ENCODE data around the gene PCDH9.

Gene PCDH9

DNA sequence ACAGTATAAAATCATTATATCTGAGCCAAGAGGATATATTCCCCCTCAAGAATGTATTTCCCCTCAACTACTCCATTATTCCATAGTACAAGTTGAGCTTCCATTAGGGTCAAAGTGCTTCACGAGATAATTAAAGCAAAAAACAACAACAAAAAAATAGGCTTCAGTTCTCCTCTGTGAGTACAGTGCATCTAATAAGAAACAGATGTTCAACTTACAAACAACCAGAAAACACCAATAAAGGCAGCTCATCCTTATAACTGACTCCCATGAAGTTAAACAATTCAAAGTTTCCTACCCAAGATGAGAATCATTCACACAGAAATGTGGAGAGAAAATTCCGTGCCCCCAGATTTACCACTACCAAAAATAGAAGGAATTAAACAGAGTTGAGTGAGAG, 854.4 kb downstream of the PCDH9 start:
- DNase-seq: no peak

- no peak for DNase-seq
These were observed 860.5 kb downstream of the PCDH9 start for GRCh38 chr13:66369666-66370065.

GRCh38 chr13:66367356-66367755, 862.8 kb downstream of the PCDH9 start:
- no peak for DNase-seq

GRCh38 chr13:66365101-66365500, 865.0 kb downstream of the PCDH9 start:
- DNase-seq: no peak

DNA sequence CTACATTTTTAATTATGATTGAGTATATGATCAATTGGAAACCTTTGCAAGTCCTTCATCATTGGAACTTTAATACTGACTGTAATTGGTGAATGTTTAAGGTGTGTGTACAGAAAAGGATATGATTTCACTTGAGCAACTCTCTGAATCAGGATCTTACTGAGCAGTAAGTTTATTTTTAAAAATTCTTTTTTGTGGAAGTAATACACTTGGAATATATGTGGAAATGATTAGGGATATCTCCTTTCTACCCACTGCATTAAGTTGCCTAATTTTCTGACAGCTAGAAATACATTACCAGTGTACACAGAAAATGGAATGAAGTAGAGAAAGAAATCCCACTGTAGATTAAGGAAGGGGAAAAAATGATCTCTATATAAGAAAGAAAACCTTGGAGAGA, 865.8 kb downstream of the PCDH9 start:
- DNase-seq: no peak

- DNase-seq: no peak
These were observed 867.7 kb downstream of the PCDH9 start for GRCh38 chr13:66362485-66362884.

DNA sequence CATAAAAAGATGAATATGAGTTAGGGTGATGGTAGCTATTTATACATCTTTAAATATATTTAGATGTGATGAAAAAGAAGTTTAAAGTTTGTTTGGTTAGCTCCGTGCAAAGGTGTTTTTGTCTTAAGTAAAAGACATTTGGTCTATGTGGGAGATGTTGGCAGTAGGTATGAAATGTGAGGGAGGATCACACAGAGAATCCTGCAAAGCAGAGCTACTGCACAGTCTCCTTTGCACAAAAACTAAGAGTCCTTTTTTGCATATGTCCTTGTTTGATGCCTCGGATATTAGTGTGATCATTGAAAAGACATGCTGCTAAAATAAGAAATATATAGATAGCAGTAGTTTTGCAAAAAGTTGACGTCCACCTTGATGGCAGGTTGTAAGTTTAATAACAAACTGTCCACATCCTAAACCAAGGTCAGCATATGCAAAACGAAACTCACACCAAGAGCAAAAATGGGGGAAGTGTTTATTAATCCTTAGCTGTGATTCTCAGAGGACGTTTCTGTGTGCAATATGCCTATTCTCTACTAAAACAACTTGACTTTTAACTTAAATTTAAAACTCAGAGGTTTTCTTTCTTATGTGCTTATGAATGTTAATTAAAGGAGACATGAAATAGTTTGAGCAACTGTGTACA, 870.1 kb downstream of the PCDH9 start:
- DNase-seq: no peak

- no peak for DNase-seq
These were observed 870.7 kb downstream of the PCDH9 start for GRCh38 chr13:66359393-66359792.

DNA sequence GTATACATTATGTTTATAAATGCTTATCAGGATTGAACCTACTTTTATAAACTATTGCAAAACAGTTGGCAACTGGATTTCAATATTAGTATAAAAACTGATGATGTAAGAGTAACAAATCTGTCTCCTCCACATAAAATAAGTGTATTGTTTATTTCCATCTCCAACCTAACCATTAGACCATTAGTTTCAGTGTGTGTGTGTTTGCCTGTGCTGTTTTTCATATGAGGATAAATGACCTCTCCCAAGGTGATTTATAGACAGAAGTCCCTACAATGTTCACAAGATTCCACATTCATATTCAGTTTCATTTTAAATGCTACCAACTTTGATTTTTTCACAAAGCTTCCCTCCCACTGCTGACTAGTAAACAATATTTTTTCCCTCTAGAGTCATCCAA, 871.6 kb downstream of the PCDH9 start:
- DNase-seq: no peak

GRCh38 chr13:66357463-66357862, 872.7 kb downstream of the PCDH9 start:
- no peak for DNase-seq

DNA sequence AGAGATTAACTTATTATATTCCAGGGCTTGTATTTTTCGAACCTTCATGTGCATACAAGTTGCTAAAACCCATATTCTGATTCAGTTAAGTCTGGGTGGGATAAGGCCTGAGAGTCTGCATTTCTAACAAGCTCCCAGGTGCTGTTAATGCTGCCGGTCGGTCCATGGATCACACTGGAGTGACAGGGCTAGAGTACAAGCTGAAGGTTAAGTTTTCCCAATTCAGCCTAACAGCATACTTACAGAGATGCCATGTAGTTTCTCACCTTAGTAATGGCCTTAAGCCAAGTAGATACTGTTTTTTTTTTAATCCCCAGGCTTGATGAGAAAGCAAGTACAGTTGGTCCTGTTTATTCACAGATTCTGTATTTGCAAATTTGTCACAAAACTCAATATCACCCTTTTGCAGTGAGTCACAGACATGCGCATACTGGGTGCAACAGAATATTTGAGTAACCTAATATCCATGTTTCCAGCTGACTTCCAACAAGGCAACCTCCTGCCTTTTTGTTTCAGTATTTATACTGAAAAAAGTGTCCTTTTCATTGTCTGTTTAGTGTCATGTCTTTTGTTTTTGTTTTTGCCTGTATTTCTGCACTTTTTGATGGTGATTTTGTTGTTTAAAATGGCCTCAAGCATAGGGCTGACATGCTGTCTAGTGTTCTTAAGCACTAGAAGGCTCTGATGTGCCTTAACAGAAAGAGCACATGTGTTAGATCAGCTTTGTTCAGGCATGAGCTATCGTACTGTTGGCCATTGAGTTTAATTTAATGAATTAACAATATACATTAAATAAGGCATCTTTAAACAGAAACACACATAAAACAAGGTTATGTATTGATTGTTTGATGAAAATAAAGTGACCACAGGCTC, 875.0 kb downstream of the PCDH9 start:
- DNase-seq: no peak

DNA sequence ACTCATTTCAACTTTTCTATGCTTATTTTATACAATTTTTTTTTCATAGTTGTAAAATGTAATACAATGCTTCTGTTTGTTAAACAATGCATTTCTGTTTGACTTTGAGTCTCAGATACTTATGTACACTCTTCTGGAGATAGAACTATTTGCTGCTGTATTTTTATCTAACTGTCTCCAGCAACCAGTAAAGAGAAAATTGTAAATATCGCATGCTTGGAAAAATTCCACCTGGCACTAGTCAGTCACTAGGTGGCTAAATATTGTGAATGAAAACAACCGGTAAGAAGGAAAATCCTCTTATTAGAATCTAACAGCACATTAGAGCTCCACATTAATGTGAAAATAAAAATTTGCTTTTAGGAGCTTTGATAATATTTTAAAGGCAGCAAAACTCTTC, 876.5 kb downstream of the PCDH9 start:
- DNase-seq: no peak

DNA sequence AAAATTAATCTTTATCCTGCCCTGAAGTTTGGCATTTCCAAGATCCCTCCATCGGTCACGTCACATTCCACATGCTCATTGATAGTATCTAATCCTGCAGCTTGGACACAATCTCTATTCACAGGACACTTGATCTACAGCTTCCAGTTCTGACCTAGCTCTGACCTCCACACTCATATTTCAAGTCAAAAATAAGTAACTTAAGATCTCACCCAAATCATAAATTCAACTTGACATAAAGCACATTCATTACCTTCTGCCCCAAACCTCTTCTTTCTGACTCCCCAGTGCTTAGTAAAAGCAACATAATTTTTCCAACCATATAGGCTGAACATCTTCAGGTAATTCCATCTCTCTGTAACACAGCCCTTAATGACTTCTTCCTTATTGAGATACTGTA, 880.2 kb downstream of the PCDH9 start:
- no peak for DNase-seq

DNA sequence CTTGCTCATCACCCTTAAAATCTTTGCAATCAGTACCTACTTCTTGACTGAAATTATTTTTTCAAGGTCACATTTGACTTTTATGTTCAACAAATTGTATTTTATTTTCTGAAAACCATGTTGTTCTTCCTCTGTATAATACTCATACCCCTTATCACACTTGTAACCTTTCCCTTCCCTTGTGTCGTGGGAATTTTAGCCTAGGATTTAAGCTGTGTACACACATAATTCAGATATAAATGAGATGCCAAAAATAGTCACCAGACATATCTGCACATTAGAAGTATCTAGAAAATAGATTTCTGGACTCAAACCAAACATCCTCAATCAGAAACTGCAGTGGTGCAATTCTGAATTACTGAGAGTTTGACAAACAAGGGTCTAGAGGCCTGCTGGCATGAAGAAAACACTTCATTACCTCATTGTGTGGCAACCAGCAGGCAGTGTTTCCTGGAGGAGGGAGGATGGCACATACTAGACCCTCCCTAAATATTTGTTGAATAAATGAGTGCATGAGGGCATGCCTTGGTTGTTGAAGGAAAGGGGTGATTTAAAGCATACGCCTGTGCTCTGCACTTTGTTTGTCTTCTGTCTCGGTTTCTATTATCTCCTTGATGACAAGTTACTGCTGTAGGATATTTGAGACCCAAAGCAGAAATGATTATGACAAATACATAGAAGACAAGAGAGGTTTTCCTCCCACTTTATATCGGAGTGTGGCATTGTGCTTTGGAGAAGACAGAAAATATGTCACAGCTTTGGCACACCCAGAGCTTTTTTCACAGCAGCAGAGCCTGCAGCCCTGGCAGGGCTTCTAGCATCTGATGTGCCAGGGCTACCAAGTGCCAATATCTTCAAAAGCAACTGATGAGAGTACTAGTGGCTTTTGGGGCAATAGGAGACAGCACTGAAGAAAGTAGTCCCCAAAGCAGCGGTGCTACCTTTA, 881.1 kb downstream of the PCDH9 start:
- DNase-seq: no peak

DNA sequence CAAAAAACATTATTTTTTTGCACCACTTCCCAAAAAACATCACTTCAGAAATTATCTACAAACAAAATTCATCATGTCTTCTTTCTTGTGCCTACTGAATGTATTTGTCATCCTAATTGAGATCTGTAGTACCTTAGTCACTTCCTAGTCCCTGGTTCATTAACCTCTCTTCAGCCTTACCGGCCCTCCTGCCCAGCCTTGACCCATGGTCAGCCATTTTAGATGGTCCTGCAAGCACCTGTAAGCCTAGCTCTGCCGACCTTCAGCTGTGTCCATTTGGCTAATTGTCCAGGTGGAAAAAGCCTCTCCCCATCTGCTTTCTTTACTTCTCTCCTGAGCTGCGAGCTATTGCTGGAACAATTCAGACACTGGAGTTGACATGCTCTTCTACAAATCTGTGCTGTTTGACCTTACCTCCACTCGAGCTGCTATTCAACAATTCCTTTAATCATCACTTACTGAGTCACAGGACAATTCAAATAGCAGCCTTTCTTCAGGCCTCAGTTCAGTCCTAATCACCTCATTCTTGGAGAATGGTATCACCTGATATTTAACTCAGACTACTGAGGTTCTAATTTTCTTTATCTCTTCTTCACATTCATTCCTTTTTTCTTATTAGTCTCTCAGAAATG, 882.5 kb downstream of the PCDH9 start:
- no peak for DNase-seq

- DNase-seq: no peak
These were observed 884.2 kb downstream of the PCDH9 start for GRCh38 chr13:66345971-66346370.

DNA sequence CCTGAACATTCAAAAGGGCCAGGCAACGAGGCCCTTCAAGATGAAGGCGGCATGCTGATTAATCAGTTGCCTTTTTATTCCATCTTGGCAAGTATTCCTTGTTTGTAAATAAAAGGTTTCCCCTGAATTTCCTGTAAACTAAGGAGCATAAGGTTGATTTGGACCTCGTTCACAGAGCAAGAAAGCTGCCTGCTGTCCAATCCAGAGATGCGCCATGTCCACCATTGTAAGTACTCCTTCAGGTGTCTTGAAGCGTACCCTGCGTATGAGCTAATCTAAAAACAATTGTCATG, 884.7 kb downstream of the PCDH9 start:
- no peak for DNase-seq

- DNase-seq: peak; percentile 44
These were observed 885.2 kb downstream of the PCDH9 start for GRCh38 chr13:66344805-66345517.

GRCh38 chr13:66343224-66343828, 886.8 kb downstream of the PCDH9 start:
- no peak for DNase-seq

GRCh38 chr13:66341635-66342377, 888.3 kb downstream of the PCDH9 start:
- no peak for DNase-seq

GRCh38 chr13:66339214-66339613, 890.9 kb downstream of the PCDH9 start:
- DNase-seq: no peak

Data from right kidney (tissue), 1 donor.